Measurements from ENCODE around the gene MEGF6.

The MEGF6 gene

GRCh38 chr1:3518256-3518655, 93.1 kb downstream of the MEGF6 start:
- DNase-seq, result no peak

DNA sequence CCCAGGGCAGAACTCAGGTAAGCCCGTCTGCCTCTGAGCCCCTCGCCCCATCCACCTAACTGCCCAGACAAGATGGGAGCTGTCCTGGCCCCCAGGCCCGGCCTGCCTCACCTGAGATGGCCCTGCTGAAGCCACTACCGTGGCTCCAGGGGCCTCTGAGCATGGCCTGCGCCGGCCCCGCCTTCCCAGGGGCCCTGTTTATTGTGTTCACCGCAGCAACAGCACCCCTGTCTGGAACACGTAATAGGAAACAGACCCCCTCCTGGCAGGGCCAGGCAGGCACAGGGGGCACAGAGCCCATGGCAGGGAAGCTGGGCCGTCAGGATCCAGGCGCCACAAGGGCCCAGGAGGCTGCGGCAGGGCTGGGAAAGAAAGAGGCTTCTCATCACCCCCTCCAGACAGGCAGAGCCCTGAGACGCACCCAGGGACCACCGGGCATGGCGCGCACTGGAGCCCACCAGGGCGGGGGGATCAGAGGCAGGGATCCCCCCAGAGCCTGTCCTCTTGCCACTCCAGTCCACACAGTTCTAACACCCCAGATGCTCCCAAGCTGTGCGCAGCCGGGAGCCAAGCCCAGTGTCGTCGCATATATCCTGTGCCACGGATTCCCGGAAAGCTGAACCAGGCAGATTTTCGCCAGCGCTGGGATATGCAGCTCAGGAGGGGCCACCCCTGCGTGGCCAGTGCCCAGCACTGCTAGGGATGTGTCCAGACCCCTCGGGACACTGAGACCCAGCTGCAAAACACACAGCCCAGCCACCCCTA, 94.2 kb downstream of the MEGF6 start:
- DNase-seq, result no peak

DNA sequence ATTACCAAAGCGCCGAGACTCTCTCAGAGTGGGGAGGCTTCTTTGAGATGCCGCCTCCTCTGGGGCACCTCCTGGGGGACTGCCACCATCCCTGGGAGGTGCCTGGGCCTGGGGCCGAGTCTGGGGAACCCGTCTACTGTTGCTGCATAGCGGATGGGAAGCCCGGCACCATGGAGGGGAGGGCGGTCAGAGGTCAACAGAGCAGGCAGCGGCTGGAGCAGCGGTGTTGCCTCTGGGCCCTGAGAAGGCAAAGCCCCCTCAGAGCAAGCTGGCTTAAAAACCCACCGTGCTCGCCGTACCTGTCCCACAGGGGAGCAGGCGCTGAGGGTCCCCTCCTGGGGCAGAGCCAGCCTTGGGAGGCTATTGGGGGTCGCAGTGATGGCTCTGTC, 94.8 kb downstream of the MEGF6 start:
- DNase-seq, result no peak

DNA sequence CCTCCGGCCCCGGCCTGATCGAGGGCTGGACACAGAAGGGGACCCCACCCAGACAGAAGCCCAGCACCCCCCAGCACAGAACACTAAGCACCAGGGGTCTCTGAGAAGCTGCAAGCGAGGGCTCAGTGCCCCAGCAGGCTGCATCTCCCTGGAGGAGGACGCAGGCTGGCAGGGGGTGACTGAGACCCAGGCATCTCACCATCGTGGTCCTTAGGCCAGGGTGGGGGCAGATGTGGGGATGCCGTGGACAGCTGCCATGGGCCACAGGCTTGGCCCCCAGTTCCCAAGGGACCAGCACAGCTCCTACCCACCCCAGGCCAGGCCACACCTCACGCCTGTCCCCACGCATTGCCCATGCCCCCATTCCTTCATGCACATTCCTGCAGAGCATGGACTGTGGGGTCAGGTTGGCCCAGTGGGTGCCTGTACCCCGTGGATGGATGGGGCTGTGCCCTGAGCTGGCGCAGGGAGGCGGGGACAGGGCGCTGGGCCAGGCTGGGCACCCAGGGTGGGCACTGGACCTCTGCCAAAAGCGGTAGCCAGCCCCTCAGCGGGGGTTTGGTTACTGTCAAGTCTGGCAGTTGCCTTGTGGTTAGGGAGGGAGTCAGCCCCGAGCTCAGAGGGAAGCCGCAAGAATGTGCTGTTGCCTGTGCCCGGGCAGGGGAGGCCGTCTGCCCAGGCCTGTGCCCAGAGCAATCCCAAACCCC, 95.4 kb downstream of the MEGF6 start:
- no peak for DNase-seq

DNA sequence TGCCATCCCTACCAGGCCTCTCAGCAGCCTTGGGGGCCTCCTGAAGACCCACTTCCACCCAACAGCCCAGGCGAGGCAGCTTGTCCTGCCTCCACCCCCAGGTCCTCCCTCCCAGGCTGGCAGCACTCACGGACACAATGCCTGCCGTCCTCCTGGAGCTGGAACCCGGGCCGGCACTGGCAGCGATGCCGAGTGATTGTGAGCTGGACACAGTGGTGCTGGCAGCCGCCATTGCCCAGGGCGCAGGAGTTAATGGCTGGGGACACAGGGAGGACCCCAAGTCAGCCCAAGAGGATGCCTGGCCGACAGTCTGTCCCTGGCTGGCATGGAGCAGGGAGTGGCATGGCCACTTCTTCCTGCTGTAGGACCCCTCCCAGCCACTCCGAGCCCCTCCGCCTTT, 96.0 kb downstream of the MEGF6 start:
- no peak for DNase-seq

DNA sequence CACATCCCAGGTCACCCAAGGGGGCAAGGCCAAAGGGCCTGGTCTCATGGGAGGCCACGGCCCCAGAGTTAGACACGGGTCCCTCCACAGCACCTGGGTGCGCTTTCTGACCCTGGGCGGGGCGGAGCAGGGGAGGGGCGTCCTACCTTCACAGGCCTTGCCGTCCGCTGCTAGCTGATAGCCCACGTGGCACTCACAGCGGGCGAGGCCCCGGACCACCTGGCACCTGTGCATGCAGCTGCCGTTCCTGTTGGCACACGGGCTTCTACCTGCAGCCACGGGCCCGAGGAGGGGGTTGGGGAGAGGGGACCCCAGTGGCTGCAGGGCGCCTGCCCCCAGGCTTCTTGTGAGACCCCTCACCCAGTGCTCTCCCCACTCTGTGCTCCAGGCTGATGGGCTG, 96.9 kb downstream of the MEGF6 start:
- DNase-seq, result no peak

GRCh38 chr1:3511856-3512255, 99.5 kb downstream of the MEGF6 start:
- DNase-seq, result no peak

GRCh38 chr1:3511306-3511705, 100.0 kb downstream of the MEGF6 start:
- no peak for DNase-seq

- DNase-seq, result no peak
Observed at GRCh38 chr1:3510956-3511250, 100.4 kb downstream of the MEGF6 start.

- no peak for DNase-seq
Observed at GRCh38 chr1:3510136-3510955, 101.0 kb downstream of the MEGF6 start.

- DNase-seq, result no peak
Observed at GRCh38 chr1:3509721-3510120, 101.6 kb downstream of the MEGF6 start.

DNA sequence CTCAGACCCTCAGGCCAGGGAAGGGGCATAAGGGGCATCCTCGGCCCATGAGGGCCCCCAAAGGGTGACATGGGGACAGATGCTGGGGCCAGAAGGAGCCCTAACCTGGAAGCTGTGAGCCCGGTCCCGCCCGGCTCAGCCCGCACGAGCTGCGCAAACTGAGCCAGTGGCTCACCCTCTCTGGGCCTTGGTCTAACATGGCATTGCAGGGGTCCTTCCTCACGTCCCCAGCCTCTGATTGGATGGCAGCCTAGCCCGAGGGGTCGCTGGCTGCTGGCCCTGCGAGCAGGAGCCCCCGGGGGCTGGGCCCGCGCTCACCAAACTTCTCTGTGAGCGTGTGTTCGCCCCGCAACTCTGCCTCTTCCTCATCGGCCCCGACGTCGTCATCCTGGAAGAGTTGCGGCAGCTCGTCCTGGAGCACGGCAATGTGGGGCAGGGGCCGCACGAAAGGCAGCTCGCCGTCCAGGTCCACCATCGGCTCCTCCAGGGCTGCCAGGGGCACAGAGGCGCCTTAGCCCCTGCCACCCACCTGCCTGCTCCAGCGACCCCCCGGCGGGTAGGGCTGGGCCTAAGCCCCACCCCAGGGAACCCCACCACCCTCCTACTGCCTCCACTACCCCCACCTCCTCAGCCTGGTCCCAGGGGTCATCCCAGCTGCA, 102.4 kb downstream of the MEGF6 start:
- no peak for DNase-seq

- no peak for DNase-seq
Observed at GRCh38 chr1:3507636-3508275, 103.6 kb downstream of the MEGF6 start.

DNA sequence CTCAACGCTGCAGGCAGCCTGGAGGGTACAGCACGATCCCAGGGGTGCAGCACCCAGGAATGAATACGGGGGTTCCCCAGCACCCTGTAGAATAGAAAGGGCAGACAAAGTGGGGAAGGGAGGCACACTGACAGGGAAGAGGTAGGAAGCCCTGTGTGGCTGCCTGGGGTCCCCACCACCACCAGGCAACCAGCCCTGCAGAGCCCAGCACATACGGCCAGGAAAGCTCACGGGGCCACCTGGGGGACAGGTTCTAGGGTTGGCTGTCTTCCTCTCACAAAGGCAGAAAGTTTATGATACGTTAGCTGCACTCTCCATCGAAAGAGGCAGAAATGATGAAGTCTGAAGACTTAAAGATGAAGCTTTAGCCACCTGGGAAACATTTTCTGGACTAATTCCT, 104.4 kb downstream of the MEGF6 start:
- no peak for DNase-seq

- DNase-seq, result no peak
Observed at GRCh38 chr1:3506041-3506440, 105.3 kb downstream of the MEGF6 start.

- no peak for DNase-seq
Observed at GRCh38 chr1:3505161-3505560, 106.1 kb downstream of the MEGF6 start.

DNA sequence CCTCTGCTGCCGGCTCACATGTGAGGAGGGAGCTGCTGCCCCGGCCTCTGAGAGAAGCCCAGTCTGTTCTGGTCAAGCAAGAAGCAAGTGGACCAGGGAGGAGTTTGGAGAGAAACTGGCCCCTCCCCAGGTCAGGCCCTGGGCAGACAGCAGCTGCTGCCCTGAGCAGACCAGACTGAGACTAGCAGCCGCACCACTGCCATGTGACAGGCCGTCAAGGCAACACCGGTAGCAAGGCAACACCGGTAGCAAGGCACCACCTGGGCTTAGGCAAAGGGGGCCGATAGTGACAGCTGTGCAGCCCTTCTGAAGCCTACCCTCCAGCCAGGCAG, 106.5 kb downstream of the MEGF6 start:
- no peak for DNase-seq

DNA sequence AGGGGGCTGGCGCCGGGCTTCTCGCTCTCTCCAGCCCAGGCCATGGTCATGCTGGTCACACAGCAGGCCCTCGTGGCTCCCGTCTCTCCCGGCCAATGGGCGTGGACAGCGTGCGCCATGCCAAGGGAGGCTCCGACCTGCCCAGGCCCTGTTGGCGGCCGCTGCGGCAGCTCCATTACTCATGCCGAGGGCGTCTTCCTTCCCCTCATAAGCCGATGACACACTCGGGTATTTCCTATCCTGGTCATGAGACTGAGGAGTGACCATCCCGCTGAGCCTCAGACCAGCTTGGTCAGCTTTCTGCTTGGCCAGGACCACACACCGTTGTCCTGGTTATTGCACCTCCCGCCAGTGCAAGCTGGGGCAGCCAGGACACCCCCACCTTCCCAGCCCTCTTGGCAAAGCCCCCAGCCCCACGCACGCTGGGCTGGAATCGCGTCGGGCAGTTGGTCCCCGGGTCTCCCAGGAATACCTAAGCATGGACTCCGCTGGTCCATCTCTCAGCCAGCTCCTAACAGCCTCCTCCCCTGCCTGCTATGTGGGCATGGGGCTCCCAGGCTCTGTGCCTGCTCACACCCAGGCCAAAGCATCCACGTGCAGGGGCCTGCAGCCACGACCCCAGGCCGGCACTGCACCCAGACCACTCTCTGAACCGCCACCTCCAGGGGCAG, 107.0 kb downstream of the MEGF6 start:
- DNase-seq, result no peak

DNA sequence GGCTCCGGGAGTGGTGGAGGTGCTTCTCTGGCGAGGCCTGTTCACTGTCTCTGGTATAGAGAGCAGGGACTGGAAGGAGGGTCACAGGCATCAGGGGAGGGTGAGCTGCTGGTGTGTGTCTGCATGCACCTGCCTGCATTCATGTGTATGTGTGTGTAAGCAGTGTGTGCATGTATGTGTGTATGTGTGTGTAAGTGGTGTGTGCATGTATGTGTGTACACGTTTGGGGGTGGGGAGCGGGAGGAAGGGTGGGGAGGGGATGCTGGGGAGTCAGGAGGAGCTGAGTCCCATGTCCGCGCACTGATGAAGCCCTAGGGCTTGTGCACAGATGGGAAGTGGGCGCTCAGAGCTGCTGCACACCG, 107.8 kb downstream of the MEGF6 start:
- no peak for DNase-seq

- no peak for DNase-seq
Observed at GRCh38 chr1:3502641-3503524, 108.4 kb downstream of the MEGF6 start.

GRCh38 chr1:3501856-3502640, 109.3 kb downstream of the MEGF6 start:
- no peak for DNase-seq

All from retina (tissue), 1 donor.